Adrenal gland (tissue), 5 donors: ENCODE measurements around the gene NDOR1.

Experiments used
- CTCF ChIP-seq, 6 experiments: fragments of 450-650 bp in 4 of 6; fragments of 200-600 bp in 2 of 6; sonication (generic) in 1 of 6; IDR thresholded peaks; 1 replicate in 5 of 6; 2 replicates in 1 of 6; pipeline versions ENCODE4 v1.5.1 to v1.8.0; 2016 to 2021; ENCODE audit warnings: antibody characterized with exemption in 6 of 6, mild to moderate bottlenecking in 2 of 6, moderate library complexity in 1 of 6
- POLR2A ChIP-seq, 2 donors: fragments of 450-650 bp; IDR thresholded peaks; one replicate each; pipeline ENCODE4 v1.6.1; 2017; ENCODE audit warnings: antibody characterized with exemption in 2 of 2, mild to moderate bottlenecking in 2 of 2, moderate library complexity in 1 of 2
- donor health status: DM: no; HTN: no; CAD: no.

- TF ChIP-seq CTCF (IDR thresholded peaks at IDR 0.05): no peak
- no peak for TF ChIP-seq POLR2A (IDR thresholded peaks at IDR 0.05)
Observed at GRCh38 chr9:137232510-137232909, 27.0 kb downstream of the NDOR1 start.
